Tibial nerve (tissue), 4 donors: ENCODE results near the gene EDAR. TPM values are rescaled to one million over a fixed set of nuclear protein-coding genes. Genes with fewer than 3 reads are reported as not detected.

Experiments used
- DNase-seq, 2 donors: peaks; one replicate each; pipeline ENCODE4 v3.0.0-alpha.2; 2019; ENCODE audit warnings: low spot score in 2 of 2
- H3K27ac ChIP-seq, 4 donors: fragments of 200-600 bp; sonication (generic) in 3 of 4; one replicate each; pipeline ENCODE4 v1.5.1; 2017 to 2019; ENCODE audit warnings: mild to moderate bottlenecking in 1 of 4
- H3K27me3 ChIP-seq, 2 donors: fragments of 200-600 bp; sonication (generic) in 1 of 2; one replicate each; pipeline versions ENCODE4 v1.5.1 to v1.6.0; 2017 to 2019
- H3K36me3 ChIP-seq, 3 donors: fragments of 200-600 bp; sonication (generic); one replicate each; pipeline ENCODE4 v1.5.1; 2018 to 2019
- H3K4me1 ChIP-seq, 4 donors: fragments of 200-600 bp; sonication (generic) in 3 of 4; one replicate each; pipeline ENCODE4 v1.5.1; 2017 to 2019
- H3K4me3 ChIP-seq, 4 donors: fragments of 200-600 bp; sonication (generic) in 3 of 4; one replicate each; pipeline ENCODE4 v1.5.1; 2017 to 2019; ENCODE audit warnings: mild to moderate bottlenecking in 1 of 4, moderate library complexity in 1 of 4
- H3K9me3 ChIP-seq, 4 donors: fragments of 200-600 bp; sonication (generic) in 3 of 4; one replicate each; pipeline ENCODE4 v1.5.1; 2017 to 2019
- EP300 ChIP-seq, 2 donors: sonication (generic); formaldehyde crosslinking; IDR thresholded peaks; one replicate each; pipeline ENCODE4 v1.6.1; 2017; ENCODE audit warnings: antibody characterized with exemption in 2 of 2, mild to moderate bottlenecking in 1 of 2
- POLR2A ChIP-seq, 2 donors: fragments of 450-650 bp; IDR thresholded peaks; one replicate each; pipeline ENCODE4 v1.6.1; 2017; ENCODE audit warnings: antibody characterized with exemption in 2 of 2, mild to moderate bottlenecking in 2 of 2, moderate library complexity in 2 of 2
- WGBS, 2 donors: methylation state at CpG; one replicate each; pipeline ENCODE4 v1.1.5; 2018; 5-methylcytosine and 5-hydroxymethylcytosine counted together
- total RNA-seq, 4 donors: library from RNA; depleted of rRNA; stranded (reverse); fragments of >200 nt; gene quantifications; one replicate each; pipeline ENCODE4 v1.1.0, GENCODE V29; 2016
- TF ChIP-seq, protein P1 (sequence below), 5 experiments: fragments of 200-600 bp in 3 of 5; fragments of 450-650 bp in 2 of 5; sonication (generic) in 3 of 5; IDR thresholded peaks; one replicate each; pipeline ENCODE4 v1.5.1; 2016 to 2019; ENCODE audit warnings: antibody characterized with exemption in 5 of 5, mild to moderate bottlenecking in 3 of 5, moderate library complexity in 2 of 5

The EDAR gene
- total RNA-seq, 4 donors from 2014 or later, result under 0.01 TPM; not detected in 3

DNA sequence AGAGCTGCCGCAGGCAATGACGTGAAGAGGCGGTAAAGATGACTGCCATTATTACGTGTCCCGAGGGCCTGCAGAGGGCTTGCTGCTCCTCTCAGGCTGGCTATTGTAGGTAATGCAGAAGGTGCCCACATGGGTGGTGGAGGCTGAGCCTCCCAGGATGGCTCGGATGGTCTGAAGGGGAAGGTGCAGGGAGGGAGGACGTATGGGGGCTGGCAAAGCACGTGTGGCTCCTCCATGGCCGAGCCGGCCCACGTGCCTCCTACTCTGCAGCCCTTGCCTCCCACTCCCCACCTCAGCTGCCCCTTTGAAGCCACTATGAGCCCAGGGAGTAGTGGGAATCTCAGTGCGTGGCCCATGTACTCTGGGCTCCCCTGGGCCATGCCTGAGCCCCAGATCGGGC, 48.9 kb downstream of the EDAR start:
- no peaks in the 10 kb centered on the region for H3K36me3 ChIP-seq
- no peak for TF ChIP-seq POLR2A (IDR thresholded peaks at IDR 0.05)
- TF ChIP-seq EP300 (IDR thresholded peaks at IDR 0.05), result no peak
- TF ChIP-seq, protein P1, sequence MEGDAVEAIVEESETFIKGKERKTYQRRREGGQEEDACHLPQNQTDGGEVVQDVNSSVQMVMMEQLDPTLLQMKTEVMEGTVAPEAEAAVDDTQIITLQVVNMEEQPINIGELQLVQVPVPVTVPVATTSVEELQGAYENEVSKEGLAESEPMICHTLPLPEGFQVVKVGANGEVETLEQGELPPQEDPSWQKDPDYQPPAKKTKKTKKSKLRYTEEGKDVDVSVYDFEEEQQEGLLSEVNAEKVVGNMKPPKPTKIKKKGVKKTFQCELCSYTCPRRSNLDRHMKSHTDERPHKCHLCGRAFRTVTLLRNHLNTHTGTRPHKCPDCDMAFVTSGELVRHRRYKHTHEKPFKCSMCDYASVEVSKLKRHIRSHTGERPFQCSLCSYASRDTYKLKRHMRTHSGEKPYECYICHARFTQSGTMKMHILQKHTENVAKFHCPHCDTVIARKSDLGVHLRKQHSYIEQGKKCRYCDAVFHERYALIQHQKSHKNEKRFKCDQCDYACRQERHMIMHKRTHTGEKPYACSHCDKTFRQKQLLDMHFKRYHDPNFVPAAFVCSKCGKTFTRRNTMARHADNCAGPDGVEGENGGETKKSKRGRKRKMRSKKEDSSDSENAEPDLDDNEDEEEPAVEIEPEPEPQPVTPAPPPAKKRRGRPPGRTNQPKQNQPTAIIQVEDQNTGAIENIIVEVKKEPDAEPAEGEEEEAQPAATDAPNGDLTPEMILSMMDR (IDR thresholded peaks at IDR 0.05), result no peak
- no peak for DNase-seq
- H3K27ac ChIP-seq, result no peak overlapping the region
- WGBS, 2 donors, result 79% methylated on average over 13 of the region's 13 CpGs
- no peak overlapping the region for H3K4me3 ChIP-seq
- no peaks in the 10 kb centered on the region for H3K27me3 ChIP-seq
- no peaks in the 10 kb centered on the region for H3K9me3 ChIP-seq
- no peaks in the 10 kb centered on the region for H3K4me1 ChIP-seq

DNA sequence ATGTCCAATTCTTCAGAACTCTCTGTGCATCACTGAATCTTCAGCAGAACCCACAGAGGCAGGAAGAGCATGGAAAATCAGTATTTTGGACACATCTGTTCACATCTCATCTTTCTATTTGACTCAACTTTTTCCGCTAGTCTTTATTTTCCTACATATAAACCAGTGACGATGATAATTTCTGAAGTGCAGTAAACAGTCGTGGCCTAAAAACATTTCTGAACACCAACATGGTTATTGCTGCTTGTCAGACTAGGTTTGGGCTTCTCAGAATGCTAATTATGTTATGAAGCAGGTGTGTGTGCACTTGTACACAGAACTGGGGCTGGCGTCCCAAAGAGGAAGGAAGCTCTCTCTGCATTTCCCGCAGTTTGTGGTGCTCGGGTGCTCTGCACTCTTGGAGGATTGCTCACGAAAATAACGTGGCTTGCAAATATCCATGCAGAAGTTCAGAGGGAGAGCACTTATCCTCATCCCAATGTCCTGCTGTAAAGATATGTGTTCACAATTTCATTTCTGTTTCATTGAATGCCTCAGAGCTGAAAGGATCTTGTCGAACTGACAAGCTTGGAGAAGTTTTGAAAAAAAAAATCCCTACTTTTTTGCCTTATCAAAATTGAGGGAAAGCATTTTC, 50.8 kb downstream of the EDAR start:
- TF ChIP-seq EP300 (IDR thresholded peaks at IDR 0.05) (no peak), POLR2A (IDR thresholded peaks at IDR 0.05) (no peak)
- TF ChIP-seq, protein P1 (IDR thresholded peaks at IDR 0.05), result no peak
- 66 to 70% methylated on average over 9 of the region's 9 CpGs for WGBS, 2 donors
- Histone ChIP-seq H3K4me1 (no peaks in the 10 kb centered on the region), H3K36me3 (no peaks in the 10 kb centered on the region), H3K27me3 (no peaks in the 10 kb centered on the region), H3K4me3 (no peak overlapping the region), H3K27ac (no peak overlapping the region), H3K9me3 (no peaks in the 10 kb centered on the region)
- DNase-seq, result no peak

DNA sequence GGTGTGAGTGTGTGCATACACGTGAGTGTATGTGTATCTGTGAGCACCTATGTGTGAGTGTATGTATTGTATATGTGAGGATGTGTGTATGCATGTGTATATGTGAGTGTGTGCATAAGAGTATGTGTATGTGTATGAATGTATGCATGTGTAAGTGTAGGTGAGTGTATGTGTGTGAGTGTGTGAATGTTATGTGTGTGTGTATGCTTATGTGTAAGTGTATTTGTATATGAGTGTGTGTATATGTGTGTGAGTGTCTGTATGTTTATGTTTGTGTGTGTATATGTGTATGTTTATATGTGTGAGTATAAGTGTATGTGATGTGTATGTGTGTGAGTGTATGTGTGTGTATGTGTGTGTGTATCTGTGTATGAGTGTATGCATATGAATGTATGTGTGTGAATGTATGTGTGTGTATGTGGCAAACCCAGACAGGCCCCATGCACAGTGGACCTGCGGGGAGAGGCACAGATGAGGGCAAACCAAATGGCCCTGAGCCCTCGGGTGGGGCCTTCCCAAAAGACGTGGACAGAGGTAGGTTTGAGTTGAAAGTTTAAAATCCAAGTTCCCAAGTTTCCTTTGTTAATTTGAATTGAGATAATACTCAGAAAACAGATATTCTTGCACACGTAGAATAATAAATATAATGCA, 51.5 kb downstream of the EDAR start:
- TF ChIP-seq EP300 (IDR thresholded peaks at IDR 0.05) (no peak), POLR2A (IDR thresholded peaks at IDR 0.05) (no peak)
- DNase-seq, result no peak
- WGBS, 2 donors, result 78 to 84% methylated on average over 5 of the region's 5 CpGs
- H3K4me1 ChIP-seq, result peaks cover 0 to 5% (median 0%) of the 10 kb centered on the region in 4 donors
- H3K9me3 ChIP-seq, result no peaks in the 10 kb centered on the region
- H3K27me3 ChIP-seq, result no peaks in the 10 kb centered on the region
- H3K27ac ChIP-seq, result no peak overlapping the region
- H3K36me3 ChIP-seq, result no peaks in the 10 kb centered on the region
- no peak overlapping the region for H3K4me3 ChIP-seq

DNA sequence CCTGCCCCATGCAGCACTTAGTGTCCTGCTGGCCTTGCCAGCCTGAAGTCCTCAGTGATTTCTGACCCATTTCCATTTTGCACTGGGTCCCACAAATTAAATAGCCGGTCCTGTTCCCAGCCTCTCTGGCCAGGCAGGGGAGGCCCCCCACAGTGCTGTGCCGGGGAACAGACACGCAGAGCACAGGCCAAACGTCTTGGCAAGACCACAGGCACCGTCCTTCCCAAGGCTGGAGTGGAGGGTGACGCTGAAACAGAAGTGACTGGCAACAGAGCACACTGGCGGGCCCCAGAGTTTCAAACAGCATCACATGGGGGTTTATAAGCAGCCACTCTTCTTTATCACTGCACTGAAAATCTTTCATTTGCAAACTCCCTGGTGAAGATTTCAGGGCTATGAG, 52.2 kb downstream of the EDAR start:
- Histone ChIP-seq H3K4me3 (no peak overlapping the region), H3K9me3 (no peaks in the 10 kb centered on the region)
- WGBS, 2 donors, result 66 to 68% methylated on average over 7 of the region's 7 CpGs

DNA sequence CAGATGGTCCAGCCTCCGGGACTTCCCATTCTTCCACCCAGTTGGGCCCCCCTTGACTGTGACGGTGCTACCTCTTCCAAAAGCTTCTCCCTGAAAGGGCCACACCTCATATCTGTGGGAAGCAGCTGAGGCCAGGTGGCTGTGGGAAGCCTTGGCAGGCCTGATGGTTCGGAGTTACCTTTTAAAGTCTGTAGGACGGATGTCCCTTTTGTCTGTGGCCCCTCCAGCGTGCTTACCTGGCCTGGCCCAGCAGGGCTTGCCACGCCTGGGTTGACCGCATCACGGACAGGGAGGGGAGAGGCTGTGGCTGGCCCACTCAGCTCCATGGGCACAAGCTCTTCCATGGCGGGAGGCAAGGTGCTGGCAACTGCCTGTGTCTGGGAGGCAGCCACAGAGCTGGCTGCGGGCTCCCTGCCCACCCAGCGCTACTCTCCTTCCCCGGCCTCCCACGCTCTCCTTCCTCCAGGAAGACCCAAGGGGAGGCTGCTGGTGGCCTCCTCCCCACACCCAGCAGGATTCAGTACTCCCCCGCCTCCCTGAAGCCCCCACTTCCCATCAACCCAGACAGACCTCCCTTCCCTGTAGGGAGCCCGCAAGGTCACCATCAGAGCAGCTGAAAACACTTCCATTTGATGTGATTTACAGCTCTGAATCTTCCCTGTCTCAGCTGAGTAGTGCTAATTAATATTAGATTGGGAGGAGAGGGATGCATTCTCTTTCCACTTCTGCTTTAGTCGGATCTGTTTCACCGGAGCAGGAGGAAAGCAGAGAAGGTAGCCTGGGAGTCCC, 52.8 kb downstream of the EDAR start:
- Histone ChIP-seq H3K4me3 (no peak overlapping the region), H3K27me3 (no peaks in the 10 kb centered on the region), H3K4me1 (peaks cover 0 to 5% (median 0%) of the 10 kb centered on the region in 4 donors), H3K9me3 (no peaks in the 10 kb centered on the region), H3K27ac (no peak overlapping the region), H3K36me3 (no peaks in the 10 kb centered on the region)
- WGBS, 2 donors, result 70 to 78% methylated on average over 13 to 17 of the region's 17 CpGs
- no peak for TF ChIP-seq POLR2A (IDR thresholded peaks at IDR 0.05)
- DNase-seq, result no peak

More for the DNA sequence above, 52.2 kb downstream of the EDAR start:
- DNase-seq, result no peak
- Histone ChIP-seq H3K27ac (no peak overlapping the region), H3K36me3 (no peaks in the 10 kb centered on the region), H3K4me1 (peaks cover 0 to 5% (median 0%) of the 10 kb centered on the region in 4 donors), H3K27me3 (no peaks in the 10 kb centered on the region)
- TF ChIP-seq EP300 (IDR thresholded peaks at IDR 0.05) (no peak), POLR2A (IDR thresholded peaks at IDR 0.05) (no peak)
- TF ChIP-seq, protein P1 (IDR thresholded peaks at IDR 0.05), result no peak
